T-helper 1 cell treated with Interleukin-12 subunit alpha and Interleukin-12 subunit beta and Interleukin-4 antibody, amounts not matched to agents 30 μg/mL and 1 μg/mL, for 36 hours (primary cell): ENCODE measurements around the gene TARDBP.
A peak's percentile ranks its signal among the peaks of the same experiment; 100 is the strongest.
"Not testable (repeated sequence)": the region's sequence is repeated elsewhere in the genome, so short reads cannot be mapped to it uniquely, and the experiment has no call there.

Experiments
- H3K27ac Mint-ChIP-seq: one replicate; pipeline ENCODE4 v1.8.0; 2021; ENCODE audit warnings: mild to moderate bottlenecking, mixed read lengths
- H3K27me3 Mint-ChIP-seq: one replicate; pipeline ENCODE4 v1.8.0; 2021; ENCODE audit warnings: low read depth, mixed read lengths
- H3K36me3 Mint-ChIP-seq: one replicate; pipeline ENCODE4 v1.8.0; 2021; ENCODE audit warnings: low read depth, mixed read lengths
- H3K4me1 Mint-ChIP-seq: one replicate; pipeline ENCODE4 v1.8.0; 2021; ENCODE audit warnings: low read depth, mixed read lengths
- H3K4me3 Mint-ChIP-seq: one replicate; pipeline ENCODE4 v1.8.0; 2021; ENCODE audit warnings: mild to moderate bottlenecking, moderate library complexity, mixed read lengths
- H3K9me3 Mint-ChIP-seq: one replicate; pipeline ENCODE4 v1.8.0; 2021; ENCODE audit warnings: mixed read lengths

The TARDBP gene

GRCh38 chr1:10980841-10981727 is 31.4 kb upstream of the TARDBP start:
- Mint-ChIP-seq H3K36me3 (no peaks in the 10 kb centered on the region), H3K4me1 (peaks cover 5% of the 10 kb centered on the region), H3K27me3 (peaks cover 25% of the 10 kb centered on the region), H3K9me3 (no peaks in the 10 kb centered on the region), H3K4me3 (no peak overlapping the region), H3K27ac (no peak overlapping the region)

DNA sequence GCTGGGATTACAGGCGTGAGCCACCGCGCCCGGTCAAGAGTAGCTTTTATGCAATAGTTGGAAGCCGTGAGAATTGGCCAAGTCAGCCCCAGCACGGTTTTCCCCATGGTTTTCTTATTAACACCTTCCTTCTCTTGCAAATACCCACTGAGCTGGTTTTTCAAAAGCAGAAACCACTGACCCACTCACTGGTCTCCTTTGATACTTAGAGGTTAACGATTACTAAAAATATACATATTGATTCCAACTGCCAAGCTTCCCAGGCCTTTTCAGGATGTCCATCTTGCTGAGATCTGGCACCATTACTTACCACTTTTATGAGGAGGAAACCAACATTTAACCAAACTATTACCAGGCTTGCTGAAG is 25.9 kb upstream of the TARDBP start:
- Mint-ChIP-seq H3K27me3 (no peaks in the 10 kb centered on the region), H3K27ac (no peak overlapping the region), H3K4me1 (peaks cover 5% of the 10 kb centered on the region), H3K36me3 (no peaks in the 10 kb centered on the region), H3K9me3 (no peaks in the 10 kb centered on the region), H3K4me3 (no peak overlapping the region)

GRCh38 chr1:10987840-10988417 is 24.5 kb upstream of the TARDBP start:
- Mint-ChIP-seq H3K27ac (no peak overlapping the region), H3K9me3 (no peaks in the 10 kb centered on the region), H3K36me3 (no peaks in the 10 kb centered on the region), H3K4me1 (peaks cover 5% of the 10 kb centered on the region), H3K27me3 (peaks cover 4% of the 10 kb centered on the region), H3K4me3 (no peak overlapping the region)

GRCh38 chr1:10989095-10989494 is 23.4 kb upstream of the TARDBP start:
- H3K9me3 Mint-ChIP-seq, result no peaks in the 10 kb centered on the region
- peaks cover 5% of the 10 kb centered on the region for H3K4me1 Mint-ChIP-seq
- H3K4me3 Mint-ChIP-seq, result no peak overlapping the region
- H3K36me3 Mint-ChIP-seq, result no peaks in the 10 kb centered on the region
- H3K27ac Mint-ChIP-seq, result no peak overlapping the region
- H3K27me3 Mint-ChIP-seq, result peaks cover 5% of the 10 kb centered on the region

DNA sequence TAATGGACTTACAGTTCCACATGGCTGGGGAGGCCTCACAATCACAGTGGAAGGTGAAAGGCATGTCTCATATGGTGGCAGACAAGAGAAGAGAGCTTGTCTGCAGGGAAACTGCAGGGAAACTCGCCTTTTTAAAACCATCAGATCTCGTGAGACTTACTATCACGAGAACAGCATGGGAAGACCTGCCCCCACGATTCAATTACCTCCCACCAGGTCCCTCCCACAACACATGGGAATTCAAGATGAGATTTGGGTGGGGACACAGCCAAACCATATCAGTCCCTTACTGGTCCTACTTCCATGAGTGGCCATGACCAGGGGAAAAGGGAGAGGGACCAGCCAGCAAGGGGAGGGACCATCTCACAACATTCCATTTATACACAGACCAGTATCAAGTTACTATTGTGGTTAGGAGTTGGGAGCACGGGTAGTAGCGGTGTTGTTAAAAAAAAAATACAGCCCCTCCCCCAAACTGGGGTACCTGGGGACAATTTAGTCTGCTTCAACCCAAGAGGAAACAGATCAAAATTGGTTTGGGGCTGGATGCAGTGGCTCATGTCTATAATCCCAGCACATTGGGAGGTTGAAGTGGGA is 22.4 kb upstream of the TARDBP start:
- not testable (repeated sequence) for H3K27me3 Mint-ChIP-seq, H3K27ac Mint-ChIP-seq, H3K9me3 Mint-ChIP-seq, H3K4me3 Mint-ChIP-seq, H3K36me3 Mint-ChIP-seq, H3K4me1 Mint-ChIP-seq

DNA sequence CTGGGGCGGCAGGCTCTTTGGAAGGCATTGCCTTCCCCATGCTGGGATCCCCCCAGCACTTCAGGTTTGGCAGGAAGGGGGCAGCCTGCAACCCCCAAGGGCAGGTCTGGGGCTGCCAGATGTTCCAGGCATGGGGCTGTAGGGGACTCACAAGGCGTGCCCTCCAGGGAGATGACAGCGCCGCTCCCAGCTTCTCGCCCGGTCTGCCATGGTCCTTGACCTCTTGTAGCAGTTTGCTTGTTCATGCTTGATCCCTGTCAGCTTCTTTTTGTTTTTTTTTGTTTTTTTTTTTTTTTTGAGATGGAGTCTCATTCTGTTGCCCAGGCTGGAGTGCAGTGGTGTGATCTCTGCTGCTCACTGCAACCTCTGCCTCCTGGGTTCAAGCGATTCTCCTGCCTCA is 21.6 kb upstream of the TARDBP start:
- Mint-ChIP-seq H3K36me3 (no peaks in the 10 kb centered on the region), H3K9me3 (no peaks in the 10 kb centered on the region), H3K4me3 (no peak overlapping the region), H3K27ac (no peak overlapping the region), H3K27me3 (peaks cover 5% of the 10 kb centered on the region), H3K4me1 (peaks cover 1% of the 10 kb centered on the region)

GRCh38 chr1:10992004-10992403 is 20.4 kb upstream of the TARDBP start:
- H3K27ac Mint-ChIP-seq, H3K36me3 Mint-ChIP-seq, H3K4me1 Mint-ChIP-seq, H3K27me3 Mint-ChIP-seq, H3K4me3 Mint-ChIP-seq, H3K9me3 Mint-ChIP-seq: not testable (repeated sequence)

DNA sequence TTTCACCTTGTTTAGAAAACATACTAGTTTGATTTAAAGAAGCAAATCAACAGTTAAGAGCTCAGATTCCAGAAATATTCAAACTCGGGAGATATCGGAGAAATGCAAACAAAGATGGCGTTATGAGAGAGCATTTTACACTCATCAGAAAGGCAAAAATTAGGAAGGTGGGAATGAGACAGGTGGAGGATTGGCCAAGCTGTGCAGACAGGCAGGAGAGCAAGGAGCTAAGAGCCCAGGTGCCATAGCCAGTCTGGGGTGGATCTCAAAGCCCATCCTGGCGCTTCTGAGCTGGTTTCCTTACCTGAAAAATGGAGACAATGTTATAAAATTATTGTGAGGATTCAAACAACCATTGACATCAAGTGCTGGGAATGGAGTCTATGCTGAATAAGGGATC is 19.6 kb upstream of the TARDBP start:
- H3K27me3 Mint-ChIP-seq, result peaks cover 5% of the 10 kb centered on the region
- no peak overlapping the region for H3K4me3 Mint-ChIP-seq
- H3K36me3 Mint-ChIP-seq, result no peaks in the 10 kb centered on the region
- no peaks in the 10 kb centered on the region for H3K9me3 Mint-ChIP-seq
- H3K4me1 Mint-ChIP-seq, result no peaks in the 10 kb centered on the region
- no peak overlapping the region for H3K27ac Mint-ChIP-seq

DNA sequence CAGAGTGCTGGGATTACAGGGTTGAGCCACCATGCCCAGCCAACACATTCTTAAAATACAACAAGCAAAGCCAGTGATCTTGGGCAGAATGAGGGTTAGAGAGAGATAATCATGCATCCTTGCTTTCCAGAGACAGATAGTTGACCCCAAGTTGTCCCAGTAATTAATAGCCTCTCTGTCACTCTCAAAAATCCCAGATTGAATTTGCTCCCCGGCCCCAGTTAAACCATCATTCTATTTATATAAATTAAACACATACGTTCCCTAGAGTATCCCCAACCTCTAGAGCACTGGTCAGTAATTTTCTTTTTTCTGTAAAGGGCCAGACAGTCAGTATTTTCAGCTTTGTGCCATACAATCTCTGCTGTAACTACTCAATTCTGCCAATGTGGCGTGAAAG is 16.4 kb upstream of the TARDBP start:
- H3K4me3 Mint-ChIP-seq, result no peak overlapping the region
- peaks cover 5% of the 10 kb centered on the region for H3K27me3 Mint-ChIP-seq
- H3K4me1 Mint-ChIP-seq, result no peaks in the 10 kb centered on the region
- H3K27ac Mint-ChIP-seq, result no peak overlapping the region
- H3K36me3 Mint-ChIP-seq, result no peaks in the 10 kb centered on the region
- no peaks in the 10 kb centered on the region for H3K9me3 Mint-ChIP-seq

GRCh38 chr1:11000526-11000925 is 11.9 kb upstream of the TARDBP start:
- Mint-ChIP-seq H3K36me3 (no peaks in the 10 kb centered on the region), H3K27ac (no peak overlapping the region), H3K4me3 (no peak overlapping the region), H3K4me1 (no peaks in the 10 kb centered on the region), H3K9me3 (no peaks in the 10 kb centered on the region), H3K27me3 (no peaks in the 10 kb centered on the region)

DNA sequence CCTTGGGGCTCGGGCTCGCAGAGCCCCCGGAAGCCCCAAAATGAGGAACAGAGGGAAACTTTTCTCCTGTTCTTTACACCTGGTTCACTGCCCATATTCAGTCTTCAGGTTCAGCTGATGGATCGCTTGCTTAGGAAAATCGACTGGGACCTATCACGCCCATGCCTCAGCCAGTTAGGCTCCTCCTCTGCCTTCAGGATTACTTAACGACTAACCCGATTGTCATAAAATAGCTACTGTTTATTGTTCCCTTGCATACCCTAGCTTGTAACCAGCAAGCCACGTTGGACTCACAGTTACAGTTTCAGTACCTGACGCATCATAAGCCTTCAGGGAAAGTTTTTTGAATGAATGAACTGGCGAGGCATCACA is 692 bp downstream of the TARDBP start:
- H3K27ac Mint-ChIP-seq, result peak overlapping the region; percentile 88
- peaks cover 19% of the 10 kb centered on the region for H3K4me1 Mint-ChIP-seq
- no peaks in the 10 kb centered on the region for H3K27me3 Mint-ChIP-seq
- H3K4me3 Mint-ChIP-seq, result peak overlapping the region; percentile 87
- H3K36me3 Mint-ChIP-seq, result peaks cover 29% of the 10 kb centered on the region
- H3K9me3 Mint-ChIP-seq, result no peaks in the 10 kb centered on the region

- H3K9me3 Mint-ChIP-seq, H3K27me3 Mint-ChIP-seq, H3K27ac Mint-ChIP-seq, H3K4me3 Mint-ChIP-seq: not testable (repeated sequence)
- Mint-ChIP-seq H3K36me3 (peaks cover 48% of the 10 kb centered on the region), H3K4me1 (peaks cover 22% of the 10 kb centered on the region)
These were observed 6.9 kb downstream of the TARDBP start for GRCh38 chr1:11019358-11019757.

DNA sequence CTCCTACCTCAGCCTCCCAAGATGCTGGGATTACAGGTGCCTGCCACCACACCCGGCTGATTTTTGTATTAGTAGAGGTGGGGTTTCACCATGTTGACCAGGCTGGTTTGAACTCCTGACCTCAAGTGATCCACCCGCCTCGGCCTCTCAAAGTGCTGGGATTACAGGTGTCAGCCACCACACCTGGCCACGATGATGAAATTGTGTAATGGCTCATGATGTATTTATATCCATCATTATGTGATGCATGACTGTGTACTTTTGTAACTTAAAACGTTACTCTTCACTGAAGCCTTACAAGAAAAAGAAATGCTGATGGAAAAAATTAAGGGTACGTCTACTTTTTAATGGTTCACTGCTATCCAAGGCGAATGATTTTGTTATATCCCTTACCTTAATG is 7.5 kb downstream of the TARDBP start:
- Mint-ChIP-seq H3K36me3 (peaks cover 47% of the 10 kb centered on the region), H3K4me1 (peaks cover 17% of the 10 kb centered on the region), H3K27ac (no peak overlapping the region), H3K4me3 (no peak overlapping the region), H3K27me3 (no peaks in the 10 kb centered on the region), H3K9me3 (no peaks in the 10 kb centered on the region)

DNA sequence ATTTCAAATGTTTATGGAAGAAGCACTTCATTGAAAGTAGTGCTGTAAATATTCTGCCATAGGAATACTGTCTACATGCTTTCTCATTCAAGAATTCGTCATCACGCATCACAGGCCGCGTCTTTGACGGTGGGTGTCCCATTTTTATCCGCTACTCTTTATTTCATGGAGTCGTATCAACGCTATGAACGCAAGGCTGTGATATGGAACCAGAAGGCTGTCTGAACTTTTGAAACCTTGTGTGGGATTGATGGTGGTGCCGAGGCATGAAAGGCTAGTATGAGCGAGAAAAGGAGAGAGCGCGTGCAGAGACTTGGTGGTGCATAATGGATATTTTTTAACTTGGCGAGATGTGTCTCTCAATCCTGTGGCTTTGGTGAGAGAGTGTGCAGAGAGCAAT is 10.7 kb downstream of the TARDBP start:
- no peaks in the 10 kb centered on the region for H3K27me3 Mint-ChIP-seq
- no peak overlapping the region for H3K4me3 Mint-ChIP-seq
- peaks cover 50% of the 10 kb centered on the region for H3K36me3 Mint-ChIP-seq
- H3K4me1 Mint-ChIP-seq, result peaks cover 12% of the 10 kb centered on the region
- H3K27ac Mint-ChIP-seq, result no peak overlapping the region
- H3K9me3 Mint-ChIP-seq, result no peaks in the 10 kb centered on the region

- H3K27me3 Mint-ChIP-seq, result no peaks in the 10 kb centered on the region
- H3K4me3 Mint-ChIP-seq, result no peak overlapping the region
- H3K36me3 Mint-ChIP-seq, result peaks cover 42% of the 10 kb centered on the region
- no peaks in the 10 kb centered on the region for H3K9me3 Mint-ChIP-seq
- peaks cover 8% of the 10 kb centered on the region for H3K4me1 Mint-ChIP-seq
- no peak overlapping the region for H3K27ac Mint-ChIP-seq
These were observed 11.9 kb downstream of the TARDBP start for GRCh38 chr1:11024154-11024873.
